GM18507 (cell line): ENCODE data around the gene EIF4H.
"Not testable (repeated sequence)": the region's sequence is repeated elsewhere in the genome, so short reads cannot be mapped to it uniquely, and the experiment has no call there.

Experiments
- DNase-seq: peaks from one replicate; pipeline ENCODE4 v3.0.0; 2011; ENCODE audit warnings: low read depth; ENCODE audit not compliant: insufficient read length; ENCODE audit errors: extremely low spot score
- FAIRE-seq: peaks from 2 replicates; lab custom pipeline; 2011; peaks lifted over from hg19 to GRCh38; lab: Jason Lieb, UNC

The EIF4H gene

DNA sequence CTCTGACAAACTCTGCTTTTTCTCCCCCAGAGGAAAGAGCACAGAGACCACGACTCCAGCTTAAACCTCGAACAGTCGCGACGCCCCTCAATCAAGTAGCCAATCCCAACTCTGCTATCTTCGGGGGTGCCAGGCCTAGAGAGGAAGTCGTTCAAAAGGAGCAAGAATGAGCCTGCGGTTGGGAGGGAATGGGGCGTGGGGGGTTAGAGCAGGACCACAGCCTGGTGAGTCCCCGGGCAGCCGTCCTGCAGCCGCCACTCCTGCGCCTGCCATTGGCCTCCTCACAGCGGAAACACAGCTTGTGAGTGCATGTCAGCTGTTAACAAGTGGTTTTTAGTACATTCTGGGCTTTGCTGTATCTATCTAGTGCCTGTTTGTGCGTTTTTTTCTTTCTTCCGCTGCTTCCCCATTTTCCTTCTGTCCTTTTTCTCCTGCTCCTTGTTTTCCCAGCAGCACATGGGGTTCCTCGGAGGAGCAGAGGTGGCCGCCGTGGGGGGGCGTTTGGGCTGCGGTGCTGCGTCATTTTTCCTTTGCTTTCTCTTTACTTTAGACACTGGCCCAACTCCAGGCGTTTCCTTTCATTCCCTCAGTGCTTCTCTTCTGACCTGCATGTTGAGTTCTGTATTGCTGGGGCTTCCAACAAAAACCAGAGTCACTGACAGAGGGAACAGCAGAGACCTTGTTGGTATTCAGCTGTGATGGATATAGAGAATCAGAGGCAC, 21.1 kb downstream of the EIF4H start:
- DNase-seq, FAIRE-seq: not testable (repeated sequence)

DNA sequence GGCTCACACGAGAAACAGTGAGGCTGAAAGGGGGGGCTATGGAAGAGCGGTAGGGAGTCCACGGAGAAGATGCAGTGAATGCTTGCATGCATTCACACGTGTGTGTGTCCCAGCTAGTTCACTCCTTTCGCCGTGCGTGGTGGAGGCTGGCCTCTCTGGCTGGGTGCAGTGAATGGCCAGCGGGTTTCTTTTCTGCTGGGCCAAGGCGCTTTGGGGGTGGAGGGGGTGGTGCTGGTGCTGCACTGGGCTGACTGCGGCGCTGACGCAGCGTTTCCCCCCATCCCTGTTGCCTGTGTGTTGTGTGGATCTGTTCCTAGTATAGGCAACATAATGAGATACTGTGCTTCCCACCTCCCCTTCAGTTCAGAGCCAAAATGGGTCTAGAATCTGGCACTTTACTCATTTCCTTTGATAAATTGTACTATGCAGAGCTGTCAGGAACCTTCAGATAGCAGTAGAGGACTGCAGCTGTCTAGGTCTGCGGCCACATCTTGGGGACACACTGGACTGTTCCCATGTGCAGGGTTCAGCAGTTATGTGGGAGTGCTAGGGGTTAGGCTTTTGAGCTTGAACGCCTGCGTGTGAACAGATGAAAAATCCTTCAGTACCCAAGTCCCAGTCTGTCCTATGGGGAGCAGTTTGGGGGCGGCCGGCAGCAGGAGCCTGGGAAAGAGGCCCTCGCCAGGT, 22.0 kb downstream of the EIF4H start:
- not testable (repeated sequence) for DNase-seq, FAIRE-seq

DNA sequence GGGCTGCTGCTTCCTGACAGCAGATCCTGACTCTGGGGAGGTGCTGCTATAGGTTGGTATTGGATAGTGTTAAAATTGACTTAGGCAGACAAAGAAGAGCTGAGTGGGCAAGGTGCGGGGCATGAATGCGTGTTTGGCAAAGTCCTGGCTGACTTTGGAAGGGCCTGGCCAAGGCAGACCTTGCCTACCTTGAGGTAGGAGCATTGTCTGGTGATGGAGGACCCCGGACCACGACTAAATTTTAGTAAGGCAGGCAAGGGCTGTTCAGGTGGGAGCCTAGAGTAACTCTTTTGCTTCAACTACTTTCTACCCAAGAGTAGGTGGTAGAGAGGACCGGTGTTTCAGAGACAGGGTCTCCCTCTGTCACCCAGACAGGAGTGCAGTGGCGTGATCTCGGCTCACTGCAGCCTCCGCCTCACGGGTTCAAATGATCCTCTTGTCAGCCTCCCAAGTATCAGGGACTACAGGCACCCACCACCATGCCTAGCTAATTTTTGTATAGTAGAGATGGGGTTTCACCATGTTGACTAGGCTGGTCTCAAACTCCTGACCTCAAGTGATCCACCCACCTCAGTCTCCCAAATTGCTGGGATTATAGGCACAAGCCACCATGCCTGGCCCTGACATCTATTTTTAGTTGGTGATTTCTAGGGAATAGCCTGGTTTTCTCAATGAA, 23.4 kb downstream of the EIF4H start:
- DNase-seq = no peak
- no peak for FAIRE-seq

DNA sequence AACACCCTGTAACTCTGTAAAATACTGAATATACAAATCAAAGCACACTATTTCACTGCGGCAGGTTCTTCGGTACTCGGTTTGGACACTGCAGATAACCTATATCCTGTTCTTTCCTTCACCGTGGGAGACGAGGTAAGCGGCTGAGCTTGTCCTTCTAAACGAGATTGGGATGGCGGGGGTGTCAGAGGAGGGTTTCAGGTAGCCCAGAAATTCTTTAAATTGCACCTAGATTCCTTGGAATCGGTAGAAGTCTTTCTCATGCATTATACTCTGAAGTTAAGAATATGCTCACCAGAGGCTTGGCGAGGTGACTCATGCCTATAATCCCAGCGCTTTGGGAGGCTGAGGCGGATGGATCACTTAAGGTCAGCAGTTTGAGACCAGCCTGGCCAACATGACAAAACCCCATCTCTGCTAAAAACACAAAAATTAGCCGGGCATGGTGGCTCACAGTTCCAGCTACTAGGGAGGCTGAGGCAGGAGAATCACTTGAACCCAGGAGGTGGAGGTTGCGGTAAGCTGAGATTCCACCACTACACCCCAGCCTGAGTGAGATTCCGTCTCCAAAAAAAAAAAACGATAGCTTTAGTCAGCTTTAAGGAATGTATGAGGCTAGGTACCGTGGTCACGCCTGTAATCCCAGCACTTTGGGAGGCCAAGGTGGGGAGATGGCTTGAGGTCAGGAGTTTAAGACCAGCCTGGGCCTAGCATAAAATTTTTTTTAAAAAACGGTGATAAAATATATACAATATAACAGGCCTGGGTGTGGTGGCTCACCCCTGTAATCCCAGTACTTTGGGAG, 25.6 kb downstream of the EIF4H start:
- DNase-seq = no peak
- FAIRE-seq = no peak

DNA sequence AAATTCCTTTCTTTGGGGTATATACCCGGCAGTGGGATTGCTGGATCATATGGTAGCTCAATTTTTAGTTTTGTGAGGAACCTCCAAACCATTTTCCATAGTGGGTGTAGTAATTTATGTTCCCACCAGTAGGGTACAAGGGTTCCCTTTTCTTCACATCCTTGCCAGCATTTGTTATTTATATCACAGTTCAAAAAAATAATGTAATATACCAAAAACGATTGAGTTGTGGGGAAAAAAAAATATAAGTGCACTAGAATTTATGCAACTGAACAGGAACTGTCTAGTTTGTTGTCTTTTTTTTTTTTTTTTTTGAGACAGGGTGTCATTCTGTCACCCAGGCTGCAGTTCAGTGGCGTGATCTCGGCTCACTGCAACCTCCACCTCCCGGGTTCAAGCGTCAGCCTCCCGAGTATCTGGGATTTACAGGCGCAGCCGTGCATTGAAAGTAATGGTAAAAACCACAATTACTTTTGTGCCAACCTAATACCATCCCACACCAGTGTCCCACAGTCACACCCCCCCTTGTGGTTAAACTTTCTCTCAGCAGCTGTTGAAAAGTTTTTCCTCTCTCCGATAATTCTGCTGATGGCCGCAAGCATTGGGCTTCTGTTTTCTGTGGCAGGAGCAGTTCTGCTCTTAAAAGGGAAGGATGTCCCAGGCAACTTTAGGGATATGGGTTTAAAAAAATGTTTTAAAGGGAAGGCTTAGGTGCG, 28.8 kb downstream of the EIF4H start:
- FAIRE-seq (no peak), DNase-seq (no peak)

DNA sequence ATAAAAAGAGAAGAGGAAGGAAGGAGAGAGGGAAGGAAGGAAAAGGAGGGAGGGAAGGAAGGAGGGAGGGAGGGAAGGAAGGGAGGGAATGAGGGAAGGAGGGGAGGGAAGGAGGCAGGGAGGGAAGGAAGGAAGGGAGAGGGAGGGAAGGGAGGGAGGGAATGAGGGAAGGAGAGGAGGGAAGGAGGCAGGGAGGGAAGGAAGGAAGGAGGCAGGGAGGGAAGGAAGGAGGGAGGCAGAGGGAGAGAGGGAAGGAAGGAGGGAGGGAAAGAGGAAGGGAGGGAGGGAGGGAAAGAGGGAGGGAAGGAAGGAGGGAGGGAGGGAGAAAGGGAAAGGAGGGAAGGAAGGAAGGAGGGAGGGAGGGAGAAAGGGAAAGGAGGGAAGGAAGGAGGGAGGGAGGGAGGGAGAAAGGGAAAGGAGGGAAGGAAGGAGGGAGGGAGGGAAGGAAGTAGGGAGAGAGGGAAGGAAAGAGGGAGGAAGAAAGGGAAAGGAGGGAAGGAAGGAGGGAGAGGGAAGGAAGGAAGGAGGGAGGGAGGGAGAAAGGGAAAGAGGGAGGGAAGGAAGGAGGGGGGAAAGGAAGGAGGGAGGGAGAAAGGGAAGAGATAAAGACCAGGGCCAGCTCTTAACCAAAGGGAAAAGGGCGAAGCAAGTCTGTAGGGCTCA, 29.9 kb downstream of the EIF4H start:
- FAIRE-seq (no peak), DNase-seq (no peak)

DNA sequence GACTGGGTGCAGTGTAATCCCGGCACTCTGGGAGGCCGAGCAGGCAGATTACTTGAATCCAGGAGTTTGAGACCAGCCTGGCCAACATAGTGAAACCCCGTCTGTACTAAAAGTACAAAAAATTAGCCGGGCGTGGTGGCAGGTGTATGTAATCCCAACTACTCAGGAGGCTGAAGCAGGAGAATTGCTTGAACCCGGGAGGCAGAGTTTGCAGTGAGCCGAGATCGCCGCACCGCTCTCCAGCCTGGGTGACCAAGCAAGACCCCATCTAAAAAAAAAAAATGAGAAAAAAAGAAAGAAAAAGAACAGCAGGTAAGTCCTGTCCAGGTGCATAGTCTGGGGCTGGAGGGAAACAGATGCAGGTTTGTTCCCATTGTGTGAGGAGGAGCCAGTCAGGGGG, 31.9 kb downstream of the EIF4H start:
- not testable (repeated sequence) for DNase-seq, FAIRE-seq

DNA sequence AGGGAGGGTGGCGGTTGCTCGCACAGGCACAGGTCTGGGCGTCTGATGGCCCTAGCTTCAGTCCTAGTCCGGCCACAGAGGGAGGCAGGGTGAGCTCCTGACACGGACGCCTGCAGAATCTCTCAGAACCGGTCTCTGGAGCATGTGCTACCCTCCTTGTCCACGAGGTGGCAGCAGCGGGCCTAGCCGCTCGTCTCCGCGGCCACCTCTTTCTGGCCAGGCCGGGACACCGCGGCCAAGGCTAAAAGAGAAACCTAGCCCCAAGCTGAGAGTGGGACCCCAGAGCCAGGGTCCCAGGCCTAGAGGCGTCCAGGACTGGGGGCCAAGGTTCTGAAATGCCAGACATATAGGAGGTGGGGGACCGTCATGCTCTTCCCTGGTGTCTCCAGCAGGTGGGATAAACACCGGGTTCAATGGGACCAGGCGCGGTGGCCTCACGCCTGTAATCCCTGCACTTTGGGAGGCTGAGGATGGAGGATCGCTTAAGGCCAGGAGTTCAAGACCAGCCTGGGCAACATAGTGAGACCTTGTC, 32.5 kb downstream of the EIF4H start:
- DNase-seq (peak; percentile 61), FAIRE-seq (peak; percentile 89)

DNA sequence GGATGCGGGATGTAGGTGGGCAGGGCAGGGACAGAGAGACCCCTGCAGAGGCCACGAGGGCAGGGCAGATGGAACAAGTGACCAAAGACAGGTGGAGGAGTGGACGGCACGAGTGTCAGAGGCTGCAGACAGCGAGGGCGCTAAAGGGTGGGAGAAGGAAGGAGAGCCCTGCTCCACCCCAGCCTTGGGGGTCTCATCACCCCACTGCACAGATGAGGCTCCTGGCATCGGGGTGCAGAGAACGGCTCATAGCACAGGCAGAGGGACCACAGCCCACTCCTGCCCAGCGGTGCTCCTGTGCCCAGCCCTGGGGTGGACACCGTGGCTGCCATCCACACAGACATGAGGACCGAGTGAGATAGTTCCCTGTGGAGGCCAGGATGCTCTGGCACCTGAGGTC, 33.4 kb downstream of the EIF4H start:
- DNase-seq (no peak), FAIRE-seq (no peak)

DNA sequence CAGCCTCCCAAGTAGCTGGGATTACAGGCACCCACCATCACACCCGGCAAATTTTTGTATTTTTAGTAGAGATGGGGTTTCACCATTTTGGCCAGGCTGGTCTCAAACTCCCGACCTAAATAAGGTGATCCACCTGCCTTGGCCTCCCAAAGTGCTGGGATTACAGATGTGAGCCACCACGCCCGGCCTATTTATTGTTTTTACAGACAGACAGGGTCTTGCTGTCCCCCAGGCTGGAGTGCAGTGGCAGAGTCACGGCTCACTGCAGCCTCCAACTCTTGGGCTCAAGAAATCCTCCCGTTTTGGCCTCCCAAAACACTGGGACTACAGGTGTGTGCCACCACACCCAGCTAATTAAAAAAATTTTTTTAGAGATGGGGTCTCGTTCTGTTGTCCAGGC, 34.1 kb downstream of the EIF4H start:
- DNase-seq, FAIRE-seq: not testable (repeated sequence)

DNA sequence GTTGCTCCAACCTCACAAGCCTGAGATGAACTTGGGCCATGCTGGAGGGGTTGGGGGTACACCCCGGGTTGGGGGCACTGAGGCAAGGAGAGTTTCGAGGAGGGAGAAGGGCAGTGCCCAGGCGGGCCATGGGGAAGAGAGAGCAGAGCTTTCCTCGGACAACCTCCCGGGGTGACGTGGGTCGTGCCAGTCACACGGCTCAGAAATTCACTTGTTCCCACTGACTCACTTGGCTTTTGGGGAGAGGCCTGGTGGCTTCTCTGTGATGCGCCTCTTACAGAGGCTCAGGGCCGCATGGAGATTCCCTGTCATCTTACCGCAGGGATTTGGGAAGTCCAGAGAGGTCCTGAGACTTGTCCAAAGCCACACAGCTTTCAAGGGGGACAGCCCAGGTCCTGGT, 38.5 kb downstream of the EIF4H start:
- FAIRE-seq = peak; percentile 64

DNA sequence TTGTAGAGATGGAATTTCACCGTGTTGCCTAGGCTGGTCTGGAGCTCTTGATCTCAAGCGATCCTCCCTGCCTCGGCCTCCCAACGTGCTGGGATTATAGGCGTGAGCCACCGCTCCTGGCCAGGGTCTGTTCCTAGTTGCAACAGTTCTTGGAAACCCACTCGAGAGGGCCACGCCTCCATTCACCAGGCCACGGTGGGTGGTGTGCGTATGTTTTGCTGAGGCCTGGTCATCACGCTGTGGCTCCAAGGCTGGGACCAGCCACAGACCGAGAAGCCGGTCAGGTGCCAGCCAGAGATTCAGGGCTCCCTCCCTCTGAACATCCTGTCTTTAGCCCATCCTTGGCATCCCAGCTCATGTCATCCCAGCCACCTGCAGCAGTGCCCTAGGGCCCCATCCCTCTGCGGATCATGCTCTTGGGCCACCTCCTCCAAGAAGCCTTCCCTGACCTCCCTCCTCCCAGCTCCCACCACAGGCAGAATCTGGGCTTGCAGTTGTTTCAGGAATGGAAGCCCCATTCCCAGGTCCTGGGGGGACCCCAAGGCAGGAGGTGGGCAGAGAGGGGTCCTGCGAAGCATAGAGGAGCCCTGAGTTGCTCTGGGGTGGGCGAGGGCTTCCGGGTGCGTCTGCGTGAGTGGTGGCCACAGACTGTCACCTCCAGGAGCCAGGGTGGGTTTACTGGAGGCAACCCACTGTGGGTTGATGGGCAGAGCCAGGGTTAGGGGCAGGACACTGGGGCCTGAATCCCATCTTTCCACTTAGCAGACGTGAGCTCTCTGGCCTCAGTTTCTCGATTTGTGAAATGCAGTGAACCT, 40.9 kb downstream of the EIF4H start:
- FAIRE-seq (no peak), DNase-seq (no peak)

More for the DNA sequence above, 38.5 kb downstream of the EIF4H start:
- no peak for DNase-seq

DNA sequence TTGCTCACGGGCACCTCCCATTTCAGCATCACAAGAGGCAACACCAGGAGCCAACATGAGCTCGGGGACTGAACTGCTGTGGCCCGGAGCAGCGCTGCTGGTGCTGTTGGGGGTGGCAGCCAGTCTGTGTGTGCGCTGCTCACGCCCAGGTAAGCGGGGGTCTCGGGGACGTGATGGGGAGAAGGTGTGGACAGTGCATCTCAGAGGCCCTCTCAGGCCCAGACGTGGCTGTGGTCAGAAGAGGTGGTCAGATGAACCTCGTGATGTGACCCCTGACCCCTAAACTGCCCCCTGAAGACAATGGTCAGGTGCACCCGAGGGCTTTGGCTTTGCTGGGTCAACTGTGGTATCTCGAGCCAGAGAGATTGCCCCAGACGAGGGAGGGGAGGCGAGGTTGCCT, 41.8 kb downstream of the EIF4H start:
- peak; percentile 12 for FAIRE-seq
- no peak for DNase-seq

DNA sequence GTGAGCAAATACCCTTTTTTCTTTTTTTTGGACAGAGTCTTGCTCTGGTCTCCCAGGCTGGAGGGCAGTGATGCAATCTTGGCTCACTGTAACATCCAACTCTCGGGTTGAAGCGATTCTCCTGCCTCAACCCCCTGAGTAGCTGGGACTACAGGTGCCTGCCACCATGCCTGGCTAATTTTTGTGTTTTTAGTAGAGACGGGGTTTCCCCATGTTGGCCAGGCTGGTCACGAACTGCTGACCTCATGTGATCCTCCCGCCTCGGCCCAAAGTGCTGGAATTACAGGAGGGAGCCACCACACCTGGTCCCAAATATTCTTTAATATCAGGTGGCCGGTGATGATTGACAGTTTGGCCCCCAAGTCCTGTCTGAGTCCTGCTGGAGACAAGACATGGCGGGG, 42.2 kb downstream of the EIF4H start:
- no peak for DNase-seq
- FAIRE-seq = peak; percentile 94

DNA sequence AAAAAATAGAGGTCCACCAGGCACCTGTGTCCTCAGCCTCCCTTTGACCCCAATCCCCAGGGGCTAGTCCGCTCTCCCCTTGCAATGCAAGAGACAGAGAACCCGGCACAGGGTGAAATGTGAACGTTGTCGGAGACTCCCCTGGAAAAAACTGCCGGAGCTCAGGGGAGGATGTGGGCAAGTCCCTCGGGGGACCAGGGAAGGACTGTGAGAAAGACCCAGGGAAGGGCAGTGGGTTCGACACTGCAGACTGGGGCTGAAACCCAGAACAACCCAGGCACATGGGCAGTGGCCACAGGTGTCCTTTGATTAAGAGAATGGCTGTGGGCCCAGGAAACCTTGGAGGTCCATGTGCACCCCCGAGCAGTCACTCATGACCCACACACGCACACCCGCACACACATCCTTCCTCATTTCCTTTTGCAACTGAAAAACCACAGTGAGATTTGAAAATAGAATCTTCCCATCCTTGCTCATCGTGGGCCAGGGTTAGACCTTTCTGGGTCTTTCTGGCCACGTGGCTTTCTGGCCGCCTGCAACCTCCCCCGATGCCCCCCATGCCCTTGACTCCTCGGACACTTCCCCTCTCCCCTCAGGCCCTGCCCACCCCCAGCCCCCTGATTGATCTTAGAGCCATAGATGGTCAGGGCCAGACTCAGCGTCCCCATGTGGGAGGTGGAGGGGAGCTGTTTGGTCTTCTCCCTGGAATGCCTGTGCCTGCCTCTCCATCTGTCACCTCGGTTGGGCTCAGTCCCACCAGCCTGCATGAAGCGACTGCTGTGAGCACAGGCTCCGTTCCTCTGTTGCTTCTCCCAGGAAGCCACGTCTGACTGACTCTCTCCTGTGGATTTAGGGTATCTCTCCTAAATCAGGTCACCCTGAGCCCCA, 43.5 kb downstream of the EIF4H start:
- DNase-seq = peak; percentile 28

DNA sequence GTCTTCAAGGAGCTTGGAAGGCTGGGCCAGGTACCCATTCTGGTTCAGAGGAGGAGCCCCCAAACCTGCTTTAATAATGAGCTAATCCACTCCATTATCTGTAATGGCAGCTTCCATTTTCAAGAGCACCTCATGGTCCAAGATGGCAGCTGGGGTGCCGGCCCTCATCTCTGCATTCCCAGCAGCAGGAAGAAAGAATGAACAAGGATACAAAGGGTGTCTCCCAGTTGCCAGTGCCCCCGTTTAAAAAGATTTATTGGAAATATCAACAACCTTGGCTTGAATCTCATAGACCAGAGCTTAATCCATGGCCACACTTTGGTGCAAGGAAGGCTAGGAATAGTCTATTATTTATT, 44.2 kb downstream of the EIF4H start:
- FAIRE-seq (no peak), DNase-seq (no peak)

More for the DNA sequence above, 43.5 kb downstream of the EIF4H start:
- peak; percentile 97 for FAIRE-seq

DNA sequence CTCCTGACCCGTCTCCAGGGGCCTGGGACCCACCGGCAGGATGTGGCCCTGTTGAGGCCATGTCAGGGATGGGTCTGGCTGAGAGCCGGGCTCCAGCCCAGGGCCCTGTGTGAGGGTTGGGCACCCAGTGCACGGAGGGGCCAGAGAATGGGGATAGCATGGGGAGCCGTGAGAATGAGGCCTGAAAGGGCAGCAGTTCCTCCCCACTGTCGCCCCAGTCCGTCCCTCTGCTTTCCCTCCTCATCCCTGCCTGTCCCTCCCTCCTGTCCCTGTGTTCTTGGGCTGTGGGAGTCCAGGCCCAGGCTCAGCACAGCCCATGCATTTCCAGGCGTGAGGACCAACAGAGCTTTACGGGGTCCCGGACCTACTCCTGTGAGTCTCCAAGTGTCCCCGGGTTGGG, 45.3 kb downstream of the EIF4H start:
- no peak for DNase-seq
- no peak for FAIRE-seq
